ENCODE results near the gene HES5.

The HES5 gene

DNA sequence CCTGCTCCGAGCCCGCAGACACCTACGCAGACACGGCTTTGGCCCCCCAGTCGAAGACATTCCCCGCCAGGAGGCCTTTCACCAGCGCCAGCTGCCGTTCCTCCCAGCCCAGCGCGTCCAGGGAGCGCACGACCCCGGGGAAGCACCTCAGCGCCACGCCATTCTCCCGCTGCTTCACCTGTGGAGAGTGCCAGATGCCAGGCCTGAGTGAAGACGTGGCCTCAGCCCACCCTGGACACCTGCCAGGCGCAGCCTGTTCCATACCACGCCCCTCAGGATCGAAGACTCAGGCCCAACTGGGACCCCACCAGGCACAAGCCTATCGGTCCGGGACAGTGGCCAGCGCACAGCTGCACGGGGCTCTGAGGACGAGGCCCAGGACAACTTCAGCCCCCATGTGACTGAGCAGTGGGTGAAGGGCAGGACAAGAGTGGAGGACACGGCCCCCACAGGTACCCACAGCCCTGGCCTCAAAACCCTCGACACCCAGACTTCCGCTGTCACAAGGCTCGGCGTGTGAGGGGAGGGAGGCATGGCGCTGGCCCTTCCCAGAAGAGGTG, 17.1 kb downstream of the HES5 start:
- H3K9me3 ChIP-seq (ENCODE audit: severe bottlenecking): no peaks in the 10 kb centered on the region
- no peaks in the 10 kb centered on the region for H3K27me3 ChIP-seq (ENCODE audit: insufficient read depth, low read depth, severe bottlenecking)
- TF ChIP-seq, protein P1, sequence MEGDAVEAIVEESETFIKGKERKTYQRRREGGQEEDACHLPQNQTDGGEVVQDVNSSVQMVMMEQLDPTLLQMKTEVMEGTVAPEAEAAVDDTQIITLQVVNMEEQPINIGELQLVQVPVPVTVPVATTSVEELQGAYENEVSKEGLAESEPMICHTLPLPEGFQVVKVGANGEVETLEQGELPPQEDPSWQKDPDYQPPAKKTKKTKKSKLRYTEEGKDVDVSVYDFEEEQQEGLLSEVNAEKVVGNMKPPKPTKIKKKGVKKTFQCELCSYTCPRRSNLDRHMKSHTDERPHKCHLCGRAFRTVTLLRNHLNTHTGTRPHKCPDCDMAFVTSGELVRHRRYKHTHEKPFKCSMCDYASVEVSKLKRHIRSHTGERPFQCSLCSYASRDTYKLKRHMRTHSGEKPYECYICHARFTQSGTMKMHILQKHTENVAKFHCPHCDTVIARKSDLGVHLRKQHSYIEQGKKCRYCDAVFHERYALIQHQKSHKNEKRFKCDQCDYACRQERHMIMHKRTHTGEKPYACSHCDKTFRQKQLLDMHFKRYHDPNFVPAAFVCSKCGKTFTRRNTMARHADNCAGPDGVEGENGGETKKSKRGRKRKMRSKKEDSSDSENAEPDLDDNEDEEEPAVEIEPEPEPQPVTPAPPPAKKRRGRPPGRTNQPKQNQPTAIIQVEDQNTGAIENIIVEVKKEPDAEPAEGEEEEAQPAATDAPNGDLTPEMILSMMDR (IDR thresholded peaks at IDR 0.05; ENCODE audit: low read depth, low read length): no peak
- no peak overlapping the region for H3K4me3 ChIP-seq (ENCODE audit: low read depth, low read length)
- H3K36me3 ChIP-seq: peaks cover 96% of the 10 kb centered on the region
- no peak overlapping the region for H3K27ac ChIP-seq
- no peak for DNase-seq

DNA sequence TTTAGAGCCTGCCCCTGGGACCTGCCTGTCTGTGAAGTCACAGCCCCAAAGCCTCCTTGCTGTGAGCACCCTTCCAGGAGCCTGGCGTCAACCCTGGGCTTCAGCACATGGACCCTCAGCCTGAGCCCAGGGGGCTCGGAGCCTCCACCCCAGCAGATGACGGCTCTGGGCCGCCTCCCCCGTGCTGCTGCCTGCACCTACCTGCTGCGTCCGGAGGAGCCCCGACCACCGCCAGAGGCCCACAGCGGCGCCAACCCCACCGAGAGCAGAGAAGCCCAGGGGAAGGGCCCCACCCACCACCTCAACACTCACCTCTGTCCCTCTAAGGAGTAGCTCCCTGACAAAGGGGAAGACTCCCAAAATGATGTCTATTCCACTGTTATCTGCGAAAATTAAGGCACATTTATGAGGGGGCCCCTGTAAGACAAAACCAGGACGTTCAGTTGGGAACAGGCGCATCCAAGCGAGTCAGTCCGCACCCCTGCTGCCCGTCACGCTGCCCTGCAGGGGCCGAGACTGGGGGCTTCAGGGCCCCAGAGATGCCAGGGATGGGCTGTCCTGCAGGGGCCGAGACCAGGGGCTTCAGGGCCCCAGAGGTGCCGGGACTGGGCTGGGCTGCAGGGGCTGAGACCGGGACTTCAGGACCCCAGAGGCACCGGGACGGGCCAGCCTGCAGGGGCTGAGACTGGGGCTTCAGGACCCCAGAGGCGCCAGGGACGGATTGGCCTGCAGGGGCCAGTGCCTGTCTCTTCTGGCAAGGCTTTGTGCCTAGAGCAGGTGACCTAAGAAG, 19.5 kb downstream of the HES5 start:
- TF ChIP-seq, protein P1 (IDR thresholded peaks at IDR 0.05; ENCODE audit: low read depth, low read length): no peak
- H3K36me3 ChIP-seq: peaks cover 83% of the 10 kb centered on the region
- DNase-seq: no peak
- no peak overlapping the region for H3K4me3 ChIP-seq (ENCODE audit: low read depth, low read length)
- peak overlapping the region; percentile 9; the same call in 1 of the 2 replicates for H3K27ac ChIP-seq
- no peaks in the 10 kb centered on the region for H3K27me3 ChIP-seq (ENCODE audit: insufficient read depth, low read depth, severe bottlenecking)
- no peaks in the 10 kb centered on the region for H3K9me3 ChIP-seq (ENCODE audit: severe bottlenecking)

DNA sequence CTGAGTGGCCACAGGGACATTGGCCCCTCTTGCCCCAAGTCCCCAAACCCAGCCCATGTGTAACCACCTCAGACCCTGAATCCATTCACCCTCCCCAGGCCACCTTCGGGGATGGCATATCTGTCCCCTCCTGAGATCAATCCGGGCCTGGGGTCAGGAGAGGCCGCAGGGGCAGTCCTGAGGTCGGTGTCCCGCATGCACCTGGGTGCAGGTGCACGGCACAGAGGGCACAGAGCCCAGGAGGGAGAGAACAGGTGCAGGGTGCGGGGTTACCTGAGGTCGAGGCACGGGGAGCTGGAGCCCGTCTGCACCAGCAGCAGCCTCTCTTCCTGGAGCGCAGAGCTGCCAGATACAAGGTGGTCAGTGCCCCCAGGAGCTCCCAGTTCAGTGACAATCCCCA, 20.5 kb downstream of the HES5 start:
- Histone ChIP-seq H3K4me3 (ENCODE audit: low read depth, low read length) (no peak overlapping the region), H3K27me3 (ENCODE audit: insufficient read depth, low read depth, severe bottlenecking) (no peaks in the 10 kb centered on the region), H3K27ac (peak overlapping the region; percentile 9), H3K9me3 (ENCODE audit: severe bottlenecking) (no peaks in the 10 kb centered on the region), H3K36me3 (peaks cover 82% of the 10 kb centered on the region)
- TF ChIP-seq, protein P1 (IDR thresholded peaks at IDR 0.05; ENCODE audit: low read depth, low read length): no peak
- DNase-seq: no peak

DNA sequence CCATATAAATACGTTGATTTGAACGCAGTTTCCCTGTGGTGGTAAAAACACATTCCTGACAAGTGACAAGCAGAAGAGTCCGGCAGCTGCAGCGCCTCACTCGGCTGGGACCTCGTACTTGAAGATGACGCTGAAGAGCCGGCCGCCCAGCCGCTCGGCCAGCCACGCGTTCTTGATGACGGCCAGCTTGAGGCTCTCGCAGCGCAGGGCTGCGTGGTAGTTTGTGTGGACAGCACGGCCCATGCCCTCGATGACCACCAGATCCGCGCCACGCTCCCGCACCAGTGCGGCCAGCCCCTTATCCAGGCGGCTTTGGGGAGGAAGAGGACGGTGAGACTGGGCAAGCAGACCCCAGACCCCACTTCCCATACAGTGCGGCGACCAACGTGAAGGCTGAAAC, 21.3 kb downstream of the HES5 start:
- TF ChIP-seq, protein P1 (IDR thresholded peaks at IDR 0.05; ENCODE audit: low read depth, low read length): no peak
- peaks cover 84% of the 10 kb centered on the region for H3K36me3 ChIP-seq
- no peaks in the 10 kb centered on the region for H3K27me3 ChIP-seq (ENCODE audit: insufficient read depth, low read depth, severe bottlenecking)
- H3K4me3 ChIP-seq (ENCODE audit: low read depth, low read length): no peak overlapping the region
- no peak for DNase-seq
- H3K27ac ChIP-seq: no peak overlapping the region
- H3K9me3 ChIP-seq (ENCODE audit: severe bottlenecking): no peaks in the 10 kb centered on the region

DNA sequence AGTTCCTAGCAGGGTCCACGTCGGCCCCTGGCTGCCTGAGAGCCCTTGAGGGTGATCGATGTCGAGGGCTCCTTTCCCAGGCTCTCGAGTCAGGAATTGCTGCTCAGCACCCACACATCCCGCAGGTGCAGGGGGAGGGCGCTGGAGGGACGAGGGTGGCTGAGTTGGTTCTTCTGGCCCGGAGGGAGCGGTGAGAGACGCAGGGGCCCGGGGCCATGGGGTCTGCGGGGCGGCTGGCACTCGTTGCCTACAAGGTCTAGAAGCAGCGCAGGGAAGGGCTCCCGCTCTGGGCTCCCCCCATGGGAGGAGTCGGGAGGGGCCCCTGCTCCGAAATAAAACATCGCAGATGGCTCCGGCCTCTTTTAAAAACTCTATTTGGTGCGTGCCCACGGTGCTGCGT, 21.9 kb downstream of the HES5 start:
- TF ChIP-seq, protein P1 (IDR thresholded peaks at IDR 0.05; ENCODE audit: low read depth, low read length): no peak
- no peaks in the 10 kb centered on the region for H3K9me3 ChIP-seq (ENCODE audit: severe bottlenecking)
- peaks cover 82% of the 10 kb centered on the region for H3K36me3 ChIP-seq
- H3K4me3 ChIP-seq (ENCODE audit: low read depth, low read length): no peak overlapping the region
- no peaks in the 10 kb centered on the region for H3K27me3 ChIP-seq (ENCODE audit: insufficient read depth, low read depth, severe bottlenecking)
- DNase-seq: no peak
- H3K27ac ChIP-seq: no peak overlapping the region

All from WERI-Rb-1 (cell line).